Endothelial cell of umbilical vein (primary cell): Measurements from ENCODE around the gene LECT2. TPM values are rescaled to one million over a fixed set of nuclear protein-coding genes. Genes with fewer than 3 reads are reported as not detected.
A peak's percentile ranks its signal among the peaks of the same experiment; 100 is the strongest.

ENCODE experiments used
- BruUV-seq: library from RNA; stranded (reverse); fragments of 400-500 nt; replicated peaks from 2 replicates; lab custom pipeline; 2021; lab: Mats Ljungman, UMichigan
- CTCF ChIA-PET: fragments of 300-600, 350-600 bp; sonication (Branson Sonifier 250); formaldehyde crosslinking; loops from one replicate; lab custom pipeline; 2021; ENCODE audit warnings: antibody characterized with exemption, inconsistent platforms; lab: Charles Lee
- POLR2A ChIA-PET: fragments of 300-600, 350-600 bp; sonication (Branson Sonifier 250); formaldehyde crosslinking; loops from one replicate; lab custom pipeline; 2021; ENCODE audit warnings: antibody characterized with exemption, inconsistent platforms; lab: Charles Lee
- DNase-seq: peaks from one replicate; pipeline ENCODE4 v3.0.0-alpha.2; 2011; ENCODE audit warnings: low read depth, low spot score
- FAIRE-seq: peaks from 2 replicates; lab custom pipeline; 2011; peaks lifted over from hg19 to GRCh38; lab: Jason Lieb, UNC
- H2AFZ ChIP-seq: 2 replicates; pipeline ENCODE4 v1.6.0; 2012; ENCODE audit warnings: low read depth, low read length, control low read depth, inconsistent platforms
- H3K27ac ChIP-seq: 2 replicates; pipeline ENCODE4 v1.5.1; 2011; ENCODE audit warnings: low read depth, mild to moderate bottlenecking, control low read depth, low read length, moderate library complexity; ENCODE audit not compliant: insufficient read depth
- H3K27me3 ChIP-seq, 2 experiments: 2 replicates each; pipeline versions ENCODE4 v1.6.0 to v1.6.1; 2011; ENCODE audit warnings: low read length in 2 of 2, mixed read lengths in 1 of 2; ENCODE audit not compliant: control insufficient read depth in 2 of 2, insufficient read depth in 2 of 2
- H3K36me3 ChIP-seq, 2 experiments: 2 replicates in 1 of 2; 3 replicates in 1 of 2; pipeline ENCODE4 v1.5.1; 2011; ENCODE audit warnings: low read length in 2 of 2, mild to moderate bottlenecking in 1 of 2, moderate library complexity in 1 of 2; ENCODE audit not compliant: control insufficient read depth in 2 of 2, insufficient read depth in 2 of 2; ENCODE audit errors: extremely low read depth in 1 of 2
- H3K4me1 ChIP-seq: 3 replicates; pipeline ENCODE4 v1.5.1; 2011; ENCODE audit warnings: mild to moderate bottlenecking, low read length; ENCODE audit not compliant: control insufficient read depth, insufficient read depth; ENCODE audit errors: extremely low read depth
- H3K4me2 ChIP-seq: 2 replicates; pipeline ENCODE4 v1.6.1; 2011; ENCODE audit warnings: low read length, control low read depth, mixed read lengths; ENCODE audit not compliant: insufficient read depth
- H3K4me3 ChIP-seq, 3 experiments: fragments of 200-600 bp in 1 of 3; sonication (generic), shearing (Covaris generic) in 1 of 3; replicated peaks in 1 of 3; 2 replicates each; pipeline ENCODE4 v1.5.1; 2011 to 2016; ENCODE audit warnings: control low read depth in 3 of 3, low read length in 3 of 3, mild to moderate bottlenecking in 2 of 3, inconsistent platforms in 1 of 3, low read depth in 1 of 3, moderate library complexity in 1 of 3; ENCODE audit not compliant: insufficient read depth in 1 of 3
- H3K79me2 ChIP-seq: 2 replicates; pipeline ENCODE4 v1.6.0; 2012; ENCODE audit warnings: low read length, inconsistent platforms; ENCODE audit not compliant: control insufficient read depth, insufficient read depth
- H3K9ac ChIP-seq: replicated peaks from 2 replicates; pipeline ENCODE3; 2011; ENCODE audit warnings: low read length, control low read depth; ENCODE audit not compliant: insufficient read depth; ENCODE audit errors: extremely low read depth
- H3K9me1 ChIP-seq: replicated peaks from 3 replicates; pipeline ENCODE4 v1.6.0; 2011; ENCODE audit warnings: mild to moderate bottlenecking, low read length; ENCODE audit not compliant: control insufficient read depth, insufficient read depth; ENCODE audit errors: extremely low read depth
- H3K9me3 ChIP-seq: replicated peaks from 2 replicates; pipeline ENCODE4 v1.5.1; 2012; ENCODE audit warnings: low read length, inconsistent platforms; ENCODE audit not compliant: control insufficient read depth, insufficient read depth
- H4K20me1 ChIP-seq: replicated peaks from 2 replicates; pipeline ENCODE3; 2011; ENCODE audit warnings: mild to moderate bottlenecking, low read length; ENCODE audit not compliant: control insufficient read depth, insufficient read depth; ENCODE audit errors: extremely low read depth
- EZH2 ChIP-seq: IDR thresholded peaks from 2 replicates; pipeline ENCODE4 v1.6.1; 2012; ENCODE audit warnings: borderline replicate concordance, low read depth, mild to moderate bottlenecking, moderate library complexity, low read length, inconsistent platforms; ENCODE audit not compliant: severe bottlenecking
- GATA2 ChIP-seq: IDR thresholded peaks from 2 replicates; pipeline ENCODE4 v1.7.0; 2011; ENCODE audit warnings: low read depth, mild to moderate bottlenecking, moderate library complexity, mixed read lengths, low read length; ENCODE audit not compliant: insufficient read length, insufficient read depth
- JUN ChIP-seq: IDR thresholded peaks from 2 replicates; pipeline ENCODE4 v1.6.1; 2011; ENCODE audit warnings: borderline replicate concordance, low read depth; ENCODE audit not compliant: insufficient read length, insufficient read depth
- MAX ChIP-seq: IDR thresholded peaks from 2 replicates; pipeline ENCODE4 v1.6.1; 2011; ENCODE audit not compliant: insufficient read depth, insufficient read length
- MYC ChIP-seq: IDR thresholded peaks from one replicate; pipeline ENCODE4 v1.6.1; 2011; ENCODE audit warnings: mild to moderate bottlenecking, low read depth, low read length
- POLR2A ChIP-seq: IDR thresholded peaks from 2 replicates; pipeline ENCODE4 v1.6.1; 2012; ENCODE audit warnings: low read depth, mild to moderate bottlenecking, control low read depth, low read length
- POLR2AphosphoS5 ChIP-seq: IDR thresholded peaks from 2 replicates; pipeline ENCODE4 v1.6.1; 2012; ENCODE audit warnings: low read depth, mild to moderate bottlenecking, control low read depth, low read length, moderate library complexity; ENCODE audit not compliant: insufficient read depth
- dilution Hi-C: fragments of 300-500 bp; cut with MboI; formaldehyde crosslinking; loops from one replicate; pipeline ENCODE4 v1.15.0; 2019; ENCODE audit warnings: low sequenced_read_pairs; ENCODE audit not compliant: extremely low pct_ligation_motif_present
- intact Hi-C: fragments of 100-400 bp; cut with micrococcal nuclease; formaldehyde crosslinking; loops from one replicate; pipeline ENCODE4 v1.10.0; 2022
- polyA plus RNA-seq, 4 experiments: library from polyadenylated mRNA; depleted of rRNA in 3 of 4; stranded (reverse) in 3 of 4; unstranded in 1 of 4; fragments of >200 nt; gene quantifications; 2 replicates each; pipeline versions ENCODE4 v1.2.1 to v1.2.3, GENCODE V29; 2011 to 2012; ENCODE audit warnings: missing spikeins in 1 of 4
- total RNA-seq: library from RNA; stranded (reverse); gene quantifications from 2 replicates; pipeline ENCODE4 v1.2.3, GENCODE V29; 2021
- TF ChIP-seq, protein P1 (sequence below), 2 donors: IDR thresholded peaks; 1 replicate in 1 of 2; 2 replicates in 1 of 2; pipeline ENCODE4 v1.5.1; 2011; ENCODE audit warnings: low read length in 2 of 2, mild to moderate bottlenecking in 2 of 2, moderate library complexity in 2 of 2, control low read depth in 1 of 2, inconsistent platforms in 1 of 2, low read depth in 1 of 2; ENCODE audit not compliant: insufficient read depth in 1 of 2; ENCODE audit errors: extremely low read depth in 1 of 2

Gene LECT2
- total and polyA plus RNA-seq, 2 donors (not counting 3 experiments of a cell fraction or from before 2014, with no cell fraction given) = not detected

- intact Hi-C loops = no loop called here
- dilution Hi-C loops = no loop called here
- Histone ChIP-seq H2AFZ (no peak overlapping the region), H3K27me3 (peaks cover 35 to 73% of the 10 kb centered on the region in 2 experiments), H3K4me1 (no peaks in the 10 kb centered on the region), H3K4me2 (no peak overlapping the region), H3K36me3 (no peaks in the 10 kb centered on the region), H4K20me1 (no peaks in the 10 kb centered on the region), H3K9ac (no peak overlapping the region), H3K4me3 (no peak overlapping the region), H3K27ac (no peak overlapping the region), H3K9me3 (no peaks in the 10 kb centered on the region), H3K9me1 (no peaks in the 10 kb centered on the region), H3K79me2 (no peaks in the 10 kb centered on the region)
- no TSS peak for BruUV-seq
- TF ChIP-seq MAX (no peak), MYC (no peak), POLR2AphosphoS5 (no peak), JUN (no peak), GATA2 (no peak), EZH2 (peak; percentile 87), POLR2A (no peak)
- TF ChIP-seq, protein P1, sequence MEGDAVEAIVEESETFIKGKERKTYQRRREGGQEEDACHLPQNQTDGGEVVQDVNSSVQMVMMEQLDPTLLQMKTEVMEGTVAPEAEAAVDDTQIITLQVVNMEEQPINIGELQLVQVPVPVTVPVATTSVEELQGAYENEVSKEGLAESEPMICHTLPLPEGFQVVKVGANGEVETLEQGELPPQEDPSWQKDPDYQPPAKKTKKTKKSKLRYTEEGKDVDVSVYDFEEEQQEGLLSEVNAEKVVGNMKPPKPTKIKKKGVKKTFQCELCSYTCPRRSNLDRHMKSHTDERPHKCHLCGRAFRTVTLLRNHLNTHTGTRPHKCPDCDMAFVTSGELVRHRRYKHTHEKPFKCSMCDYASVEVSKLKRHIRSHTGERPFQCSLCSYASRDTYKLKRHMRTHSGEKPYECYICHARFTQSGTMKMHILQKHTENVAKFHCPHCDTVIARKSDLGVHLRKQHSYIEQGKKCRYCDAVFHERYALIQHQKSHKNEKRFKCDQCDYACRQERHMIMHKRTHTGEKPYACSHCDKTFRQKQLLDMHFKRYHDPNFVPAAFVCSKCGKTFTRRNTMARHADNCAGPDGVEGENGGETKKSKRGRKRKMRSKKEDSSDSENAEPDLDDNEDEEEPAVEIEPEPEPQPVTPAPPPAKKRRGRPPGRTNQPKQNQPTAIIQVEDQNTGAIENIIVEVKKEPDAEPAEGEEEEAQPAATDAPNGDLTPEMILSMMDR (IDR thresholded peaks at IDR 0.05; ENCODE audit: extremely low read depth in 1 of 2, insufficient read depth in 1 of 2, low read depth in 1 of 2, low read length in 2 of 2) = no peak
- no peak for FAIRE-seq
- POLR2A ChIA-PET = no interaction called here
- no peak for DNase-seq
- CTCF ChIA-PET = interaction anchor here (1.1 to 1.4 kb wide), 2 partner anchors 8 to 15 kb away, joined by 3 read pairs; no protein-coding TSS in a partner anchor
Measured at GRCh38 chr5:135930029-135930948, 24.5 kb downstream of the LECT2 start.
